ENCODE results near the gene OR51D1.

Gene OR51D1

DNA sequence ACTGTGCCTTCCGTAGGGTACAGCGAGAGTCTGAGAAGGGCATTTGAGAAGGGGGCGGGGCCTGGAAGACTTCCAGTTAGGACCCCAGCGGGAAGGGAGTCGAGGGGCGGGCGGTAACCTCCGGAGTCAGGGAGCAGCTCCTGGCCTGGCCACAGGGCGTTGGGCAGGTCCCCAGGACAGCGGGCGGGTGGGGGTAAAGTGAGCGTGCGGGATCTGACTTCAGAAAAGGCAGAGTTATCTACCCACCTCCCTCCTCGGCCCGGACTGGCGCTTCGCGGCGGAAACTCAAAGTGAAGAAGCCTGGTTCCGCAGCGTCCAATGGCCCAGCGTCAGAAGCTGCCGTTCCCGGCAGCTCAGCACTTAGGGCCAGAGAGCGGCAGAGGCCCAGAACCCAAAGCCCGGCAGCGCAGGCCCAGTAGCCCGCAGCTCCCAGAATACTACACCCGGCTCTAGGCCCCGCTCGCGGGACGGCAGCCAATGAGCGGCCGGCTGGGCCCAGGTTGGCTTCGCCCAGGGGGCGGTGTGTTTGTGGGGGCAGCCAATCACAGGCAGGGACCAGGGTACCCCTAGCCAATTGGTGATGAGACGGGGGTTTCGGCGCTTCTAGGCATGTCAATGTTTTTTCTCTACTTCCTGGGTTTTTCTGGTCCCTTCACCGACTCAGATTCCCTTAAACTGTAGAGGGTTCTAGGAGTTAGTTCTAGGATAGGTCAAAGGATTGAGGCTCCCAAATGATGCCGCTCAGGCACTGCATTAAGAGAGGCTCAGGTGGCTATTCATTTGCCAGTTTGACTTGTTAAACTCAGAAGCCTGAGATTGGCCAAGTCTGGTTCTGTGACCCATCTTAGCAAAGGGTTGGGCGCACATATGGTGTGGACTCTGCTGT is 29.3 kb upstream of the OR51D1 start, which contains the start of gene TRIM68:
Gene TRIM68 (minus strand): TSS at position 451 of the 886 bp plus-strand sequence. CDS start 2,727 bp downstream, outside the sequence.
- no peak for TF ChIP-seq CTCF (IDR thresholded peaks at IDR 0.05; ENCODE audit: borderline replicate concordance, control extremely low read depth, extremely low read depth, insufficient read depth, missing control alignments)
- in situ Hi-C loops (cut with MboI; ENCODE audit: low sequenced_read_pairs, unreplicated experiment) = no loop called here
- peak; percentile 96 for DNase-seq (ENCODE audit: low spot score)

GRCh38 chr11:4610258-4610935 is 26.9 kb upstream of the OR51D1 start:
- DNase-seq (ENCODE audit: low spot score) = no peak
- in situ Hi-C loops (cut with MboI; ENCODE audit: low sequenced_read_pairs, unreplicated experiment) = no loop called here
- no peak for TF ChIP-seq CTCF (IDR thresholded peaks at IDR 0.05; ENCODE audit: borderline replicate concordance, control extremely low read depth, extremely low read depth, insufficient read depth, missing control alignments)

DNA sequence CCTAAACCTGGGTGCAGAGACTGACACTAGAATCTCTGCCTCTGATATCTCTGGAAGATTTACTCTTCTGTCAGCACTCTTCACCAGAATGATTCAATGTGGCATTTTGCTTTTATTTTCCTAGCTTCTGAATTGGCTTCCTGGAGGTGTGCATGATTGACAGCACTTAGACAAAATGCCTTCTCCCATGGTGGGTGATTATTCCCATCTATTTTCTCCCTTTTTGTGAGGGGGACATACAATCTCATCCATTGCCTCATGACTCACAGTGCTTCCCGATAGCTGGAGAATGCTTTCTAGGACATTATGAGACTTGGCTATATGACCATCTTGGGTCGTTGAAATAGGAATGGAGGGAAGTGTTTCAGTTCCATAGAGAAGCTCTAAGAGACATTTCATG is 25.3 kb upstream of the OR51D1 start:
- no peak for DNase-seq (ENCODE audit: low spot score)
- in situ Hi-C loops (cut with MboI; ENCODE audit: low sequenced_read_pairs, unreplicated experiment) = no loop called here
- TF ChIP-seq CTCF (IDR thresholded peaks at IDR 0.05; ENCODE audit: borderline replicate concordance, control extremely low read depth, extremely low read depth, insufficient read depth, missing control alignments) = no peak

DNA sequence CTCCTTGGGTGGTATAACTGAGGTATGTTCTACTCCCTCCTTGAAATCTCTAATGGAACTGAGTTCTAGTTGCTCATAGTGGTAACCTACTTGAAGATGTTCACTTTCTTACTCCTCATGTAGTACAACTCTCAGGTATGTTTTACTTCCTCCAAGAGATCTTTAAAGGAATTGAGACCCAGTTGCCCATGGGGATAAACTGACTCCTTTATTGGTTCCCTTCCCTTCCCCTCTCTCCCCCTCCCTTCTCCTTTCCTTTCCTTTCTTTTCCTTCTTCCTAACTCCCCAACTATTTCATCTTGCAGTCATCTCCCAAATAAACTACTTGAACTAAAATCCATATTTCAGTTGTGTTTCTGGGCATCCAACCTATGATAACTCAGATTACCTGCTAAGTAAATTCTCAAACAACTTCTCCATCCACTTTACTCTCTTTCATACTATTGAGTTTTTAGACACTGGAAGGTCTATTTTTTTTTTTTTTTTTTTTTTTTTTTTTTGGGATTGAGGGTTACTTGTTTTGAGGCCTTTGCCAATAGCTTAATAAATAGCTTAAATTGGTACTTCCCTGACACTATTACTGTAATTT is 21.3 kb upstream of the OR51D1 start:
- no peak for TF ChIP-seq CTCF (IDR thresholded peaks at IDR 0.05; ENCODE audit: borderline replicate concordance, control extremely low read depth, extremely low read depth, insufficient read depth, missing control alignments)
- in situ Hi-C loops (cut with MboI; ENCODE audit: low sequenced_read_pairs, unreplicated experiment) = no loop called here
- no peak for DNase-seq (ENCODE audit: low spot score)

- in situ Hi-C loops (cut with MboI; ENCODE audit: low sequenced_read_pairs, unreplicated experiment) = no loop called here
- TF ChIP-seq CTCF (IDR thresholded peaks at IDR 0.05; ENCODE audit: borderline replicate concordance, control extremely low read depth, extremely low read depth, insufficient read depth, missing control alignments) = no peak
- DNase-seq (ENCODE audit: low spot score) = no peak
Measured at GRCh38 chr11:4619514-4619913, 17.8 kb upstream of the OR51D1 start.

Measured in GM13976 (cell line).